ENCODE data around the gene KISS1R.

DNA sequence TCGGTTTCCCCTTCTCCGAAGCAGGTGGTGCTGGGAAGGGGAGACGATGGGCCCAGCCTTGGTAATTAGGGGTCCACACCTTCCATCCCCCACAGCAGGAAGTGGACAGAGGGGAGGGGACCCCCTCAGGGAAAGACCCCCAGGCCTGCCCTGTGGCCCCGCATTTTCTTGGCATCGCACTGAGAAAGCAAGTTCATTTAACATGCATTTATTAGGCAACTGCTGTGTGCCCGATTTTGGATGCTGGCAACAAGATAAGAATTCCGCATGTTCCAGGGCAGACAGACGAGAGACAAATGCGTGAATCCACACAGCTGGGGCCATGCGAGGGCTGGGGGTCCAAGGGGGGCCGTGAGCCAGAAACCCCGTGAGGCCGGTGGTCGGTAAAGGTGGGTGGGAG is 37.1 kb downstream of the KISS1R start:
- TF ChIP-seq, protein P1, sequence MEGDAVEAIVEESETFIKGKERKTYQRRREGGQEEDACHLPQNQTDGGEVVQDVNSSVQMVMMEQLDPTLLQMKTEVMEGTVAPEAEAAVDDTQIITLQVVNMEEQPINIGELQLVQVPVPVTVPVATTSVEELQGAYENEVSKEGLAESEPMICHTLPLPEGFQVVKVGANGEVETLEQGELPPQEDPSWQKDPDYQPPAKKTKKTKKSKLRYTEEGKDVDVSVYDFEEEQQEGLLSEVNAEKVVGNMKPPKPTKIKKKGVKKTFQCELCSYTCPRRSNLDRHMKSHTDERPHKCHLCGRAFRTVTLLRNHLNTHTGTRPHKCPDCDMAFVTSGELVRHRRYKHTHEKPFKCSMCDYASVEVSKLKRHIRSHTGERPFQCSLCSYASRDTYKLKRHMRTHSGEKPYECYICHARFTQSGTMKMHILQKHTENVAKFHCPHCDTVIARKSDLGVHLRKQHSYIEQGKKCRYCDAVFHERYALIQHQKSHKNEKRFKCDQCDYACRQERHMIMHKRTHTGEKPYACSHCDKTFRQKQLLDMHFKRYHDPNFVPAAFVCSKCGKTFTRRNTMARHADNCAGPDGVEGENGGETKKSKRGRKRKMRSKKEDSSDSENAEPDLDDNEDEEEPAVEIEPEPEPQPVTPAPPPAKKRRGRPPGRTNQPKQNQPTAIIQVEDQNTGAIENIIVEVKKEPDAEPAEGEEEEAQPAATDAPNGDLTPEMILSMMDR (IDR thresholded peaks at IDR 0.05; ENCODE audit: low read depth, low read length): no peak
- TF ChIP-seq EZH2phosphoT487 (IDR thresholded peaks at IDR 0.05; ENCODE audit: low read depth): no peak
